GM21723 (cell line): ENCODE data around the gene ANG.
"Not testable (repeated sequence)": the region's sequence is repeated elsewhere in the genome, so short reads cannot be mapped to it uniquely, and the experiment has no call there.

Source experiments
- ATAC-seq: cut with Tn5 transposase; IDR thresholded peaks from one replicate; pipeline ENCODE4 v1.9.1; 2021; ENCODE audit warnings: mild to moderate bottlenecking, moderate library complexity; ENCODE audit not compliant: unreplicated experiment

Gene ANG

GRCh38 chr14:20688167-20688839 is at the start of gene ANG:
ANG (plus strand) TSS chr14:20688764; CDS start chr14:20693565, 4,801 bp downstream.
- no peak for ATAC-seq

GRCh38 chr14:20641591-20641990 is 47.0 kb upstream of the ANG start, which contains the start of gene OR6S1:
OR6S1 (minus strand) TSS chr14:20641691; CDS start chr14:20641691, 0 bp downstream.
- no peak for ATAC-seq

GRCh38 chr14:20642182-20642581 is 46.4 kb upstream of the ANG start:
- ATAC-seq, result no peak

GRCh38 chr14:20642755-20643154 is 45.8 kb upstream of the ANG start:
- not testable (repeated sequence) for ATAC-seq

GRCh38 chr14:20644520-20644919 is 44.0 kb upstream of the ANG start:
- no peak for ATAC-seq

- no peak for ATAC-seq
These were observed 43.1 kb upstream of the ANG start for GRCh38 chr14:20645481-20645880.

- ATAC-seq, result peak; percentile 79
These were observed 35.3 kb upstream of the ANG start for GRCh38 chr14:20652996-20653975.

GRCh38 chr14:20655851-20656250 is 32.7 kb upstream of the ANG start:
- ATAC-seq, result no peak

GRCh38 chr14:20656274-20656673 is 32.3 kb upstream of the ANG start:
- no peak for ATAC-seq

GRCh38 chr14:20657216-20658211 is 31.1 kb upstream of the ANG start:
- ATAC-seq, result no peak

GRCh38 chr14:20658246-20658645 is 30.3 kb upstream of the ANG start:
- ATAC-seq, result no peak

- ATAC-seq, result no peak
These were observed 29.2 kb upstream of the ANG start for GRCh38 chr14:20659336-20659735.

GRCh38 chr14:20659813-20660395 is 28.7 kb upstream of the ANG start:
- no peak for ATAC-seq

- ATAC-seq, result no peak
These were observed 27.4 kb upstream of the ANG start for GRCh38 chr14:20661197-20661596.

- peak; percentile 73 for ATAC-seq
These were observed 25.4 kb upstream of the ANG start for GRCh38 chr14:20662968-20663732.

- ATAC-seq, result not testable (repeated sequence)
These were observed 22.1 kb upstream of the ANG start for GRCh38 chr14:20666400-20666961.

GRCh38 chr14:20667957-20668356 is 20.6 kb upstream of the ANG start:
- ATAC-seq, result peak; percentile 84

- no peak for ATAC-seq
These were observed 19.6 kb upstream of the ANG start for GRCh38 chr14:20668969-20669368.

- no peak for ATAC-seq
These were observed 16.8 kb upstream of the ANG start for GRCh38 chr14:20671597-20672283.
